Urinary bladder (tissue), 4 donors: ENCODE measurements around the gene ZDHHC24. TPM values are rescaled to one million over a fixed set of nuclear protein-coding genes. Genes with fewer than 3 reads are reported as not detected.
"Not testable (repeated sequence)": the region's sequence is repeated elsewhere in the genome, so short reads cannot be mapped to it uniquely, and the experiment has no call there.

Source experiments
- DNase-seq: peaks from one replicate; pipeline ENCODE4 v3.0.0-alpha.2; 2015; ENCODE audit errors: extremely low spot score
- H3K27ac ChIP-seq: one replicate; pipeline ENCODE4 v1.5.1; 2013; ENCODE audit warnings: low read depth, mild to moderate bottlenecking, moderate library complexity
- H3K36me3 ChIP-seq: one replicate; pipeline ENCODE4 v1.6.1; 2013; ENCODE audit warnings: mild to moderate bottlenecking, moderate library complexity; ENCODE audit not compliant: insufficient read depth
- H3K4me1 ChIP-seq: one replicate; pipeline ENCODE4 v1.6.1; 2013; ENCODE audit warnings: mild to moderate bottlenecking, moderate library complexity; ENCODE audit not compliant: insufficient read depth
- H3K4me3 ChIP-seq: one replicate; pipeline ENCODE4 v1.5.1; 2013; ENCODE audit warnings: low read depth, low read length
- WGBS: extraction: QIAGEN DNeasy Blood & Tissue Kit; methylation state at CpG from one replicate; pipeline ENCODE4 v1.1.7; 2013; 5-methylcytosine and 5-hydroxymethylcytosine counted together
- polyA plus RNA-seq: library from polyadenylated mRNA; stranded (reverse); fragments of 200-250 nt; gene quantifications from one replicate; pipeline ENCODE4 v1.2.3, GENCODE V29; 2013
- total RNA-seq: library from RNA; depleted of rRNA; stranded (reverse); fragments of >200 nt; gene quantifications from one replicate; pipeline ENCODE4 v1.2.3, GENCODE V29; 2014
- donor health status: healthy with polysubstance abuse.
- donor health status: healthy.

ZDHHC24 gene
- total RNA-seq, result 5.0 TPM
- 11.4 TPM for polyA plus RNA-seq

- Histone ChIP-seq H3K27ac (no peak within 1 kb of the TSS), H3K4me3 (peak within 1 kb of the TSS; percentile 86), H3K36me3 (peaks cover 3% of the 10 kb centered on the region), H3K4me1 (no peaks in the 10 kb centered on the region)
- DNase-seq, result peak; percentile 78
- WGBS, result under 1% methylated on average over 71 of the region's 71 CpGs
Measured at GRCh38 chr11:66545701-66546367, at the start of gene ZDHHC24. Gene ZDHHC24 (minus strand): TSS chr11:66546048. CDS start chr11:66546003, 45 bp downstream.

- 22% methylated on average over 5 of the region's 5 CpGs for WGBS
- no peak overlapping the region for H3K4me3 ChIP-seq
- H3K36me3 ChIP-seq, result no peaks in the 10 kb centered on the region
- no peaks in the 10 kb centered on the region for H3K4me1 ChIP-seq
- H3K27ac ChIP-seq, result peak overlapping the region; percentile 79
- DNase-seq, result peak; percentile 39
Measured at GRCh38 chr11:66595245-66595904, 49.5 kb upstream of the ZDHHC24 start.

GRCh38 chr11:66593650-66594049, 47.8 kb upstream of the ZDHHC24 start:
- H3K27ac ChIP-seq, result no peak overlapping the region

GRCh38 chr11:66593303-66593635, 47.4 kb upstream of the ZDHHC24 start:
- peak overlapping the region; percentile 65 for H3K4me3 ChIP-seq
- no peaks in the 10 kb centered on the region for H3K36me3 ChIP-seq
- no peak for DNase-seq
- H3K4me1 ChIP-seq, result no peaks in the 10 kb centered on the region
- 7% methylated on average over 12 of the region's 12 CpGs for WGBS
- peak overlapping the region; percentile 89 for H3K27ac ChIP-seq

More at GRCh38 chr11:66593650-66594049, 47.8 kb upstream of the ZDHHC24 start:
- Histone ChIP-seq H3K4me1 (no peaks in the 10 kb centered on the region), H3K4me3 (peak overlapping the region; percentile 65), H3K36me3 (no peaks in the 10 kb centered on the region)
- DNase-seq, result no peak
- WGBS, result 54% methylated on average over 7 of the region's 7 CpGs

DNA sequence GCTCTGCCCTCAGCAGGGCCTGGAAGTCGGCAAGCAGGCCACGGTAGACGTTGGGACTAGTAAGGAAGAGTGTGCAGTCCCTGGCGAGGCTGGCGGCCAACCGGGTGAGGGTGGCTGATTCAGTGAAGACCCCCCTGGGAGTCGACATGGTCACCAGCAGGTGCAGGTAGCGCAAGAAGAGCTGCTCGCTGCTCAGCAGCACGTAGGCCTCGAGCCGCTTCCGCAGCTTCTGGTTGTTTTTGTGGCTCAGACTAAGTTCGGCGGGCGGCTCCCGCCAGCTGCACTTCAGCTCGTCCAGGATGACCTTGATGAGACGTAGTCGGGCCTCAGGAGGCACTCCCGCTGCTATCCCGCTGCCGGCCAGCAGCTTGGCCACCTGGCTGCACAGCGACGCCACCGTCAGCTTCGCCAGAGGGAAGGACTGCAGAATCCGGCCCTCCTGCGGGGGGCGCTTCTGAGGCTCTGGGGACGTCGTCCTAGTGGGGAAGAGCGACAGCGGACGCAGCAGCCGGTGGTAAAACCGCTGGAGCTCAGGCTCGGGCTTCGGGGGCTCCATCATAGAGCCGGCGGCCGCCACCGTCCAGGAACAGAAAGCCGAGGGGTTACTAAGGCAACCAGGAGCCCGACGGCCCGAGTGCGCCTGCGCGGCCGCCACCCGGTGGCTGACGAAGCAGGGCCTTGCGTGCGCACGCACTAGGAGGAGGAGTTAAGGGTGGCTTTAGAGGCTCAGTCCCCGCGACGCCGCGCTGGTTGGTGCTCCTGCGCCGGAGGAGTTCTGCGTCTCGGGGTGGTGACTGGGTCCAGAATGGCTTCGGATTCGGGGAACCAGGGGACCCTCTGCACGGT, 46.8 kb upstream of the ZDHHC24 start, which contains the start of the genes CCDC87 and CCS:
CCDC87 (minus strand) TSS at position 607 of the 846 bp plus-strand sequence; CDS start at position 559, 48 bp downstream.
CCS (plus strand) TSS at position 729 of the 846 bp plus-strand sequence; CDS start at position 806, 77 bp downstream.
- Histone ChIP-seq H3K36me3 (no peaks in the 10 kb centered on the region), H3K4me1 (no peaks in the 10 kb centered on the region), H3K4me3 (peak within 1 kb of the TSS; percentile 65), H3K27ac (peak within 1 kb of the TSS; percentile 89)
- 15% methylated on average over 68 of the region's 68 CpGs for WGBS
- peak; percentile 83 for DNase-seq

- 91% methylated on average over 2 of the region's 2 CpGs for WGBS
- Histone ChIP-seq H3K36me3 (no peaks in the 10 kb centered on the region), H3K4me3 (no peak overlapping the region), H3K4me1 (no peaks in the 10 kb centered on the region), H3K27ac (no peak overlapping the region)
- DNase-seq, result no peak
Measured at GRCh38 chr11:66591175-66591574, 45.3 kb upstream of the ZDHHC24 start.

GRCh38 chr11:66589996-66590675, 44.3 kb upstream of the ZDHHC24 start:
- WGBS, result 96% methylated on average over 7 of the region's 7 CpGs

DNA sequence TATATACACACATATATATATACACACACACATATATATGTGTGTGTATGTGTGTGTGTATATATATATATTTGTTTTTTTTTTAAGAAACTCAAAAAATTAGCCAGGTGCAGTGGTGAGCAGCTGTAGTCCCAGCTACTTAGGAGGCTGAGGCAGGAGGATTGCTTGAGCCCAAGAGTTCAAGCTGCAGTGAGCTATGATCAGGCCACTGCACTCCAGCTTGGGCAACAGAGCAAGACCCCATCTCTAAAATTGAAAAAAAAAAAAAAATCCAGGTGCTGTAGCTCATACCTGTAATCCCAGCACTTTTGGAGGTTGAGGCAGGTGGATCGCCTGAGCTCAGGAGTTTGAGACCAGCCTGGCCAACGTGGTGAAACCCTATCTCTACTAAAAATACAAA, 43.5 kb upstream of the ZDHHC24 start:
- H3K27ac ChIP-seq, DNase-seq, H3K4me3 ChIP-seq, H3K36me3 ChIP-seq, H3K4me1 ChIP-seq: not testable (repeated sequence)
- WGBS, result 72% methylated on average over 2 of the region's 2 CpGs

More at GRCh38 chr11:66589996-66590675, 44.3 kb upstream of the ZDHHC24 start:
- Histone ChIP-seq H3K4me3 (no peak overlapping the region), H3K27ac (no peak overlapping the region), H3K4me1 (no peaks in the 10 kb centered on the region), H3K36me3 (no peaks in the 10 kb centered on the region)
- DNase-seq, result no peak

GRCh38 chr11:66586136-66586535, 40.3 kb upstream of the ZDHHC24 start:
- DNase-seq, result no peak
- 59% methylated on average over 2 of the region's 2 CpGs for WGBS
- H3K36me3 ChIP-seq, result no peaks in the 10 kb centered on the region
- no peak overlapping the region for H3K27ac ChIP-seq
- H3K4me1 ChIP-seq, result no peaks in the 10 kb centered on the region
- no peak overlapping the region for H3K4me3 ChIP-seq

GRCh38 chr11:66585447-66585846, 39.6 kb upstream of the ZDHHC24 start:
- 79% methylated on average over 1 of the region's 1 CpG for WGBS
- not testable (repeated sequence) for H3K4me1 ChIP-seq, DNase-seq, H3K27ac ChIP-seq, H3K4me3 ChIP-seq, H3K36me3 ChIP-seq

- not testable (repeated sequence) for H3K27ac ChIP-seq, H3K4me3 ChIP-seq, DNase-seq, H3K4me1 ChIP-seq, H3K36me3 ChIP-seq
- 89% methylated on average over 3 of the region's 3 CpGs for WGBS
Measured at GRCh38 chr11:66582565-66583147, 36.8 kb upstream of the ZDHHC24 start.

- no peak overlapping the region for H3K4me3 ChIP-seq
- WGBS, result 81% methylated on average over 3 of the region's 3 CpGs
Measured at GRCh38 chr11:66581261-66581660, 35.4 kb upstream of the ZDHHC24 start.

GRCh38 chr11:66580803-66581202, 35.0 kb upstream of the ZDHHC24 start:
- H3K36me3 ChIP-seq, result no peaks in the 10 kb centered on the region
- DNase-seq, result no peak
- 78% methylated on average over 5 of the region's 5 CpGs for WGBS
- H3K4me3 ChIP-seq, result no peak overlapping the region
- no peak overlapping the region for H3K27ac ChIP-seq
- H3K4me1 ChIP-seq, result no peaks in the 10 kb centered on the region

More at GRCh38 chr11:66581261-66581660, 35.4 kb upstream of the ZDHHC24 start:
- Histone ChIP-seq H3K36me3 (no peaks in the 10 kb centered on the region), H3K27ac (no peak overlapping the region), H3K4me1 (no peaks in the 10 kb centered on the region)
- DNase-seq, result no peak
